Neural cell (in vitro differentiated cells): Measurements from ENCODE around the gene CRYZ. TPM values are rescaled to one million over a fixed set of nuclear protein-coding genes. Genes with fewer than 3 reads are reported as not detected.

ENCODE experiments used
- H2AFZ ChIP-seq: fragments of 200-600, 300-800 bp; sonication (generic), shearing (Covaris generic); 2 replicates; pipeline ENCODE4 v1.6.0; 2014; ENCODE audit warnings: low read depth, mild to moderate bottlenecking, antibody characterized with exemption, low read length, moderate library complexity
- H3F3A ChIP-seq: fragments of 200-600 bp; shearing (Covaris generic); 2 replicates; pipeline ENCODE4 v1.6.1; 2016; ENCODE audit warnings: mild to moderate bottlenecking, moderate library complexity, mixed read lengths, antibody characterized with exemption, low read length; ENCODE audit not compliant: insufficient read depth, poor library complexity, severe bottlenecking
- H3K27ac ChIP-seq: fragments of 200-600, 300-800 bp; sonication (generic), shearing (Covaris generic); 2 replicates; pipeline ENCODE4 v1.5.1; 2014; ENCODE audit warnings: mild to moderate bottlenecking, low read length, moderate library complexity
- H3K27me3 ChIP-seq: fragments of 300-800, 200-600 bp; sonication (generic), shearing (Covaris generic); 2 replicates; pipeline ENCODE4 v1.6.0; 2014; ENCODE audit warnings: mild to moderate bottlenecking, low read depth, low read length, moderate library complexity; ENCODE audit not compliant: insufficient read depth
- H3K36me3 ChIP-seq: fragments of 300-800, 200-600 bp; sonication (generic), shearing (Covaris generic); 2 replicates; pipeline ENCODE4 v1.5.1; 2014; ENCODE audit warnings: mild to moderate bottlenecking, antibody characterized with exemption, low read length, moderate library complexity; ENCODE audit not compliant: insufficient read depth
- H3K4me2 ChIP-seq: fragments of 300-800, 200-600 bp; sonication (generic), shearing (Covaris generic); 2 replicates; pipeline ENCODE4 v1.6.0; 2014; ENCODE audit warnings: mild to moderate bottlenecking, low read length
- H3K4me3 ChIP-seq: fragments of 300-800, 200-600 bp; sonication (generic), shearing (Covaris generic); 2 replicates; pipeline ENCODE4 v1.5.1; 2014; ENCODE audit warnings: mild to moderate bottlenecking, low read length, moderate library complexity
- H3K79me2 ChIP-seq: fragments of 200-600 bp; shearing (Covaris generic); replicated peaks from 2 replicates; pipeline ENCODE4 v1.6.0; 2014; ENCODE audit warnings: mild to moderate bottlenecking, low read length, moderate library complexity; ENCODE audit not compliant: insufficient read depth
- H3K9ac ChIP-seq: fragments of 300-800, 200-600 bp; sonication (generic), shearing (Covaris generic); 2 replicates; pipeline ENCODE4 v1.6.1; 2016; ENCODE audit warnings: mild to moderate bottlenecking, low read length, mixed read lengths
- H3K9me2 ChIP-seq: fragments of 200-600 bp; shearing (Covaris generic); 2 replicates; pipeline ENCODE4 v1.6.1; 2016; ENCODE audit warnings: mild to moderate bottlenecking, low read length, mixed read lengths; ENCODE audit not compliant: insufficient read depth
- H3K9me3 ChIP-seq: fragments of 200-600, 300-800 bp; sonication (generic), shearing (Covaris generic); 2 replicates; pipeline ENCODE4 v1.6.1; 2016; ENCODE audit warnings: mild to moderate bottlenecking, mixed run types, low read length, moderate library complexity, mixed read lengths
- H4K20me1 ChIP-seq: fragments of 200-600 bp; shearing (Covaris generic); 2 replicates; pipeline ENCODE4 v1.6.1; 2016; ENCODE audit warnings: mild to moderate bottlenecking, mixed run types; ENCODE audit not compliant: insufficient read depth
- CTCF ChIP-seq: fragments of 450-650 bp; IDR thresholded peaks from 2 replicates; pipeline ENCODE4 v1.5.1; 2014; ENCODE audit warnings: antibody characterized with exemption, mild to moderate bottlenecking, moderate library complexity; ENCODE audit not compliant: poor library complexity, severe bottlenecking
- EP300 ChIP-seq: fragments of 450-650 bp; conservative IDR thresholded peaks from 2 replicates; pipeline ENCODE4 v1.6.1; 2014; ENCODE audit warnings: antibody characterized with exemption, mild to moderate bottlenecking, moderate library complexity; ENCODE audit not compliant: poor library complexity, severe bottlenecking
- EZH2 ChIP-seq: fragments of 200-600, 300-800 bp; shearing (Covaris generic), sonication (generic); IDR thresholded peaks from 2 replicates; pipeline ENCODE4 v1.6.1; 2014; ENCODE audit warnings: antibody characterized with exemption, low read length, borderline replicate concordance, mild to moderate bottlenecking; ENCODE audit not compliant: insufficient read depth, poor library complexity, severe bottlenecking
- MXI1 ChIP-seq: fragments of 450-650 bp; conservative IDR thresholded peaks from 2 replicates; pipeline ENCODE4 v1.6.1; 2014; ENCODE audit warnings: antibody characterized with exemption, mild to moderate bottlenecking; ENCODE audit not compliant: poor library complexity, severe bottlenecking
- POLR2AphosphoS5 ChIP-seq: IDR thresholded peaks from 2 replicates; pipeline ENCODE4 v1.6.1; 2012
- RAD21 ChIP-seq: fragments of 450-650 bp; conservative IDR thresholded peaks from 2 replicates; pipeline ENCODE4 v1.6.1; 2014; ENCODE audit warnings: antibody characterized with exemption, mild to moderate bottlenecking, moderate library complexity
- REST ChIP-seq: IDR thresholded peaks from 2 replicates; pipeline ENCODE4 v1.6.1; 2012; ENCODE audit warnings: borderline replicate concordance
- SMC3 ChIP-seq: fragments of 450-650 bp; conservative IDR thresholded peaks from 2 replicates; pipeline ENCODE4 v1.6.1; 2014; ENCODE audit warnings: antibody characterized with exemption, mild to moderate bottlenecking, moderate library complexity; ENCODE audit not compliant: poor library complexity
- TAF1 ChIP-seq: IDR thresholded peaks from 2 replicates; pipeline ENCODE4 v1.6.1; 2012; ENCODE audit warnings: low read depth
- polyA plus RNA-seq: library from polyadenylated mRNA; depleted of rRNA; stranded (reverse); fragments of >200 nt; gene quantifications from 2 replicates; pipeline ENCODE4 v1.2.3, GENCODE V29; 2014

The CRYZ gene
- polyA plus RNA-seq, 1 donor from 2014 or later = 1.9 TPM

- H3K79me2 ChIP-seq = no peaks in the 10 kb centered on the region
- no peaks in the 10 kb centered on the region for H3K9me2 ChIP-seq
- H3K4me2 ChIP-seq = no peak overlapping the region
- no peak overlapping the region for H3K4me3 ChIP-seq
- H3K36me3 ChIP-seq = no peaks in the 10 kb centered on the region
- TF ChIP-seq RAD21 (no peak), TAF1 (no peak), SMC3 (no peak), EZH2 (no peak), CTCF (no peak), MXI1 (no peak), EP300 (no peak), POLR2AphosphoS5 (no peak)
- H2AFZ ChIP-seq = no peak overlapping the region
- H4K20me1 ChIP-seq = no peaks in the 10 kb centered on the region
- no peak overlapping the region for H3K9ac ChIP-seq
- no peak overlapping the region for H3K27ac ChIP-seq
- H3K27me3 ChIP-seq = no peaks in the 10 kb centered on the region
- H3K9me3 ChIP-seq = no peaks in the 10 kb centered on the region
- H3F3A ChIP-seq = no peaks in the 10 kb centered on the region
These were observed 34.6 kb upstream of the CRYZ start for GRCh38 chr1:74767490-74767889.

DNA sequence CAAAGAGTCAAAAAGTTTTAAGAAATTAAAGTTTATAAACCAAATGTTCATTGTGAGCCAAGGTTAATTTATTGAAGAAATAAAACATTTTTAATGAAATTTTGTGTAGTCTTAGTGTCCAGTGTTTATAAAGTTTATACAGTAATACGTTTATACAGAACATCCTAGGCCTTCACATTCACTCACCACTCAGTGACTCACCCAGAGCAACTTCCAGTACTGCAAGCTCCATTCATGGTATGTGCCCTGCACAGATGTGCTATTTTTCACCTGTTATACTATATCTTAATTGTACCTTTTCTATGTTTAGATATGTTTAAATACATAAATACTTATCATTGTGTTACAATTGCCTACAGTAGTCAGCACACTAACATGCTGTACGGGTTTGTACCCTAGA lies 33.7 kb upstream of the CRYZ start:
- TF ChIP-seq EP300 = no peak
- no peak for TF ChIP-seq EZH2
- TF ChIP-seq TAF1 = no peak
- TF ChIP-seq SMC3 = no peak
- TF ChIP-seq MXI1 = no peak
- no peak for TF ChIP-seq POLR2AphosphoS5
- no peak for TF ChIP-seq CTCF
- TF ChIP-seq RAD21 = no peak
- no peak for TF ChIP-seq REST
- Histone ChIP-seq H3K4me3 (no peak overlapping the region), H3K9me3 (no peaks in the 10 kb centered on the region), H3K9me2 (no peaks in the 10 kb centered on the region), H3K4me2 (no peak overlapping the region), H3K79me2 (no peaks in the 10 kb centered on the region), H3K9ac (no peak overlapping the region), H3K27ac (no peak overlapping the region), H3K27me3 (no peaks in the 10 kb centered on the region), H3K36me3 (no peaks in the 10 kb centered on the region), H4K20me1 (no peaks in the 10 kb centered on the region), H2AFZ (no peak overlapping the region), H3F3A (no peaks in the 10 kb centered on the region)
